ENCODE data around the gene VPS13D. TPM values are rescaled to one million over a fixed set of nuclear protein-coding genes. Genes with fewer than 3 reads are reported as not detected.

The VPS13D gene
- total RNA-seq, 1 experiment from 2014 or later: 31.6 TPM

- TF ChIP-seq CEBPB (IDR thresholded peaks at IDR 0.05; ENCODE audit: low read depth): no peak
- no peak for TF ChIP-seq ATF3 (IDR thresholded peaks at IDR 0.05)
- no peak for TF ChIP-seq EGR1 (IDR thresholded peaks at IDR 0.05; ENCODE audit: low read depth)
- no peak for TF ChIP-seq ZNF274 (IDR thresholded peaks at IDR 0.05; ENCODE audit: low read depth, low read length)
- no peak for TF ChIP-seq TCF7L2 (IDR thresholded peaks at IDR 0.05; ENCODE audit: borderline replicate concordance, extremely low read depth, insufficient read depth, insufficient read length)
- TF ChIP-seq POLR2AphosphoS5 (IDR thresholded peaks at IDR 0.05; ENCODE audit: low read depth, low read length): no peak
- TF ChIP-seq CTCF (IDR thresholded peaks at IDR 0.05 in 2 of 3, conservative IDR thresholded peaks at IDR 0.05 in 1 of 3; ENCODE audit: borderline replicate concordance in 1 of 3, insufficient read depth in 1 of 3, low read depth in 2 of 3, low read length in 2 of 3): no peak
Observed at GRCh38 chr1:12548973-12549459, 319.2 kb downstream of the VPS13D start (continued).

- H3K27ac ChIP-seq (ENCODE audit: low read depth, low read length): peak overlapping the region; percentile 61
- peaks cover 23 to 69% of the 10 kb centered on the region in 2 experiments for H3K4me1 ChIP-seq (ENCODE audit: control insufficient read depth in 1 of 2, insufficient read depth in 2 of 2, low read length in 2 of 2)
- no peaks in the 10 kb centered on the region for H3K9me2 ChIP-seq (ENCODE audit: insufficient read depth)
- peak overlapping the region; percentile 22 to 35 for H3K4me3 ChIP-seq (replicated peaks in 1 of 2; ENCODE audit: low read depth in 1 of 2, low read length in 2 of 2)
- H3K4me2 ChIP-seq (ENCODE audit: low read length): peak overlapping the region; percentile 68
- RAD21 ChIA-PET (ENCODE audit: low non-redundant PET in 1 of 2, low total read pairs in 2 of 2, uncharacterized antibody in 2 of 2, unreplicated experiment in 2 of 2): interaction anchor here in 1 of 2 experiments (1.0 kb wide), 1 partner anchor 9 kb away, joined by 3 read pairs; no protein-coding TSS in a partner anchor
- DNase-seq (ENCODE audit: low read depth, low spot score) (peak; percentile 83), ATAC-seq (peak; percentile 79)
- intact Hi-C loops (cut with micrococcal nuclease): loop anchor here (10.0 kb wide), 1 partner anchor 145 kb away; no protein-coding TSS in a partner anchor
- POLR2A ChIA-PET: interaction anchor here (1.1 to 1.5 kb wide), 2 partner anchors 10 to 74 kb away, joined by 3 to 4 read pairs; no protein-coding TSS in a partner anchor
- peak overlapping the region; percentile 22 for H2AFZ ChIP-seq (ENCODE audit: low read depth, low read length, poor library complexity, severe bottlenecking)
- CTCF ChIA-PET: interaction anchor here (1.0 kb wide), 1 partner anchor 9 kb away, joined by 3 read pairs; no protein-coding TSS in a partner anchor
- no peaks in the 10 kb centered on the region for H3K36me3 ChIP-seq (ENCODE audit: control insufficient read depth in 1 of 2, insufficient read depth in 2 of 2, low read length in 2 of 2)
- no peaks in the 10 kb centered on the region for H3K79me2 ChIP-seq (ENCODE audit: insufficient read depth, low read length)
- no peaks in the 10 kb centered on the region for H3K27me3 ChIP-seq (ENCODE audit: insufficient read depth, low read length)
- no TSS peak for BruUV-seq (replicated peaks)
- H4K20me1 ChIP-seq (ENCODE audit: insufficient read depth): no peaks in the 10 kb centered on the region
- peak overlapping the region; percentile 60 for H3K9ac ChIP-seq (ENCODE audit: low read length)
- no peaks in the 10 kb centered on the region for H3K9me3 ChIP-seq (ENCODE audit: control insufficient read depth in 1 of 2, insufficient read depth in 1 of 2, low read depth in 1 of 2, low read length in 2 of 2)
- peak; percentile 92 for TF ChIP-seq FOSL1 (IDR thresholded peaks at IDR 0.05; ENCODE audit: low read depth)
- TF ChIP-seq YY1 (IDR thresholded peaks at IDR 0.05; ENCODE audit: extremely low read depth, insufficient replicate concordance, low read depth, low read length): no peak
- TF ChIP-seq CBX3 (IDR thresholded peaks at IDR 0.05; ENCODE audit: low read depth): peak; percentile 89; the same call in 1 of the 2 replicates
- TF ChIP-seq MAX (IDR thresholded peaks at IDR 0.05): peak; percentile 90
- TF ChIP-seq SIN3A (IDR thresholded peaks at IDR 0.05; ENCODE audit: low read depth): peak; percentile 95
- peak; percentile 71 for TF ChIP-seq TCF7L2 (IDR thresholded peaks at IDR 0.05; ENCODE audit: borderline replicate concordance, extremely low read depth, insufficient read depth, insufficient read length)
- peak; percentile 69 for TF ChIP-seq POLR2AphosphoS5 (IDR thresholded peaks at IDR 0.05; ENCODE audit: low read depth, low read length)
- TF ChIP-seq EGR1 (IDR thresholded peaks at IDR 0.05; ENCODE audit: low read depth): no peak
- TF ChIP-seq SP1 (IDR thresholded peaks at IDR 0.05; ENCODE audit: low read depth): peak; percentile 94
- TF ChIP-seq CTCF (IDR thresholded peaks at IDR 0.05 in 2 of 3, conservative IDR thresholded peaks at IDR 0.05 in 1 of 3; ENCODE audit: borderline replicate concordance in 1 of 3, insufficient read depth in 1 of 3, low read depth in 2 of 3, low read length in 2 of 3): no peak
- no peak for TF ChIP-seq EZH2 (IDR thresholded peaks at IDR 0.05)
- peak; percentile 93 for TF ChIP-seq JUND (IDR thresholded peaks at IDR 0.05)
Observed at GRCh38 chr1:12549460-12550349, 319.9 kb downstream of the VPS13D start.

Measured in HCT116 (cell line).